NCI-H345 (cell line): ENCODE data around the gene GET4.
"Not testable (repeated sequence)": the region's sequence is repeated elsewhere in the genome, so short reads cannot be mapped to it uniquely, and the experiment has no call there.

Experiments
- DNase-seq: peaks from one replicate; lab custom pipeline; 2025; lab: John Stamatoyannopoulos, UW

Gene GET4

GRCh38 chr7:845731-846130 is 30.6 kb upstream of the GET4 start:
- no peak for DNase-seq

- DNase-seq, result not testable (repeated sequence)
These were observed 29.2 kb upstream of the GET4 start for GRCh38 chr7:846958-847650.

GRCh38 chr7:847728-848127 is 28.6 kb upstream of the GET4 start:
- not testable (repeated sequence) for DNase-seq

- DNase-seq, result no peak
These were observed 27.2 kb upstream of the GET4 start for GRCh38 chr7:849145-849544.

GRCh38 chr7:849781-850180 is 26.6 kb upstream of the GET4 start:
- DNase-seq, result no peak

- DNase-seq, result no peak
These were observed 25.1 kb upstream of the GET4 start for GRCh38 chr7:851204-851603.

GRCh38 chr7:853366-854117 is 22.8 kb upstream of the GET4 start:
- no peak for DNase-seq

- DNase-seq, result no peak
These were observed 22.1 kb upstream of the GET4 start for GRCh38 chr7:854118-854775.

GRCh38 chr7:855686-856369 is 20.5 kb upstream of the GET4 start:
- no peak for DNase-seq

- no peak for DNase-seq
These were observed 19.8 kb upstream of the GET4 start for GRCh38 chr7:856444-857095.

- no peak for DNase-seq
These were observed 18.7 kb upstream of the GET4 start for GRCh38 chr7:857661-858060.

- DNase-seq, result no peak
These were observed 16.9 kb upstream of the GET4 start for GRCh38 chr7:859359-860030.

- DNase-seq, result no peak
These were observed 16.2 kb upstream of the GET4 start for GRCh38 chr7:860149-860548.

GRCh38 chr7:861222-861621 is 15.1 kb upstream of the GET4 start:
- DNase-seq, result no peak

GRCh38 chr7:862157-862556 is 14.2 kb upstream of the GET4 start:
- DNase-seq, result no peak

- DNase-seq, result no peak
These were observed 13.2 kb upstream of the GET4 start for GRCh38 chr7:863106-863505.

- no peak for DNase-seq
These were observed 10.4 kb upstream of the GET4 start for GRCh38 chr7:865921-866320.

GRCh38 chr7:867001-867405 is 9.4 kb upstream of the GET4 start:
- DNase-seq, result no peak

- no peak for DNase-seq
These were observed 8.8 kb upstream of the GET4 start for GRCh38 chr7:867406-868188.

- DNase-seq, result no peak
These were observed 8.2 kb upstream of the GET4 start for GRCh38 chr7:868189-868486.

- DNase-seq, result no peak
These were observed 7.0 kb upstream of the GET4 start for GRCh38 chr7:869348-869747.
